ENCODE results near the gene ZNF236. TPM values are rescaled to one million over a fixed set of nuclear protein-coding genes. Genes with fewer than 3 reads are reported as not detected.

ZNF236 gene
- total and polyA plus RNA-seq, 2 of the 8 experiments (the other 6 are each of a cell fraction or from before 2014, with no cell fraction given): 6.7 to 14.5 TPM

- no peak overlapping the region for H2BK20ac ChIP-seq (ENCODE audit: low read length)
- H3K9ac ChIP-seq (replicated peaks in 1 of 4; ENCODE audit: extremely low read depth in 1 of 4, low read depth in 3 of 4, low read length in 3 of 4): no peak overlapping the region
- H3K36me3 ChIP-seq (ENCODE audit: control insufficient read depth in 2 of 4, insufficient read depth in 4 of 4, low read length in 3 of 4): peaks cover 0 to 9% (median 0%) of the 10 kb centered on the region in 4 experiments; a peak in 5 of 8 replicates
- H2BK15ac ChIP-seq (ENCODE audit: low read length): no peak overlapping the region
- no peaks in the 10 kb centered on the region for H3K4me1 ChIP-seq (replicated peaks in 1 of 4; ENCODE audit: control insufficient read depth in 3 of 4, insufficient read depth in 4 of 4, low read length in 3 of 4)
- H4K8ac ChIP-seq (ENCODE audit: extremely low read depth, insufficient read depth, low read length): no peak overlapping the region
- no peak overlapping the region for H3K18ac ChIP-seq (ENCODE audit: extremely low read depth, low read length)
- H3K27me3 ChIP-seq (replicated peaks in 1 of 4; ENCODE audit: control insufficient read depth in 3 of 4, extremely low read depth in 1 of 4, insufficient read depth in 3 of 4, low read length in 3 of 4): no peaks in the 10 kb centered on the region
- no peak overlapping the region for H3K4me2 ChIP-seq (ENCODE audit: insufficient read depth in 1 of 2, low read depth in 2 of 2, low read length in 2 of 2)
- H3K14ac ChIP-seq (ENCODE audit: insufficient read length): no peak overlapping the region
- WGBS, 2 experiments (ENCODE audit: extremely low coverage in 1 of 2, insufficient coverage in 1 of 2, insufficient read length in 1 of 2, insufficient replicate concordance in 2 of 2, low coverage in 1 of 2, low lambda C conversion rate in 2 of 2, missing lambda C conversion rate in 1 of 2): 87% methylated on average over 8 of the region's 8 CpGs; no CpG with 5 or more reads in 1 of the 2 experiments
- no peak for DNase-seq (ENCODE audit: low read depth in 1 of 2, low spot score in 2 of 2)
- no peak overlapping the region for H2AFZ ChIP-seq (ENCODE audit: low read length)
- no peaks in the 10 kb centered on the region for H3K23me2 ChIP-seq (ENCODE audit: low read depth, low read length)
- no peak overlapping the region for H3K27ac ChIP-seq (ENCODE audit: low read depth, low read length)
- peaks cover 2% of the 10 kb centered on the region; the same call in 1 of the 2 replicates for H3K79me1 ChIP-seq (ENCODE audit: low read depth, low read length)
- H2BK120ac ChIP-seq (replicated peaks; ENCODE audit: low read depth, low read length): no peak overlapping the region
- no peaks in the 10 kb centered on the region for H4K20me1 ChIP-seq (replicated peaks in 1 of 2; ENCODE audit: control insufficient read depth in 1 of 2, insufficient read depth in 2 of 2, low read length in 2 of 2)
- FAIRE-seq: no peak
- H4K5ac ChIP-seq (ENCODE audit: insufficient read length, low read depth, low read length): no peak overlapping the region
- H2BK5ac ChIP-seq (ENCODE audit: low read depth, low read length): no peak overlapping the region
- H2AK5ac ChIP-seq (ENCODE audit: low read depth, low read length): no peak overlapping the region
- CTCF ChIA-PET (ENCODE audit: partially characterized antibody): interaction anchor here (0.9 to 1.4 kb wide), 3 partner anchors 14 to 234 kb away, joined by 3 to 4 read pairs (median 3); no protein-coding TSS in a partner anchor
- POLR2A ChIA-PET (ENCODE audit: partially characterized antibody): no interaction called here
- H3K79me2 ChIP-seq (ENCODE audit: control insufficient read depth in 1 of 2, insufficient read depth in 2 of 2, low read length in 2 of 2): no peaks in the 10 kb centered on the region
- no peak overlapping the region for H4K91ac ChIP-seq (replicated peaks; ENCODE audit: insufficient read length, low read length)
- H3K9me3 ChIP-seq (ENCODE audit: insufficient read depth in 2 of 2, low read depth in 1 of 2, low read length in 1 of 2): no peaks in the 10 kb centered on the region
- H3K23ac ChIP-seq (ENCODE audit: insufficient read length): no peak overlapping the region
- no peak overlapping the region for H3K4ac ChIP-seq (replicated peaks; ENCODE audit: insufficient read length, low read depth, low read length)
- no peak overlapping the region for H2BK12ac ChIP-seq (ENCODE audit: low read depth, low read length)
- no peak overlapping the region for H3K4me3 ChIP-seq (ENCODE audit: extremely low read depth in 1 of 4, insufficient read depth in 2 of 4, low read depth in 3 of 4, low read length in 4 of 4)
- no peak overlapping the region for H3K56ac ChIP-seq (replicated peaks; ENCODE audit: insufficient read length, low read depth, low read length)
- no peak for TF ChIP-seq BACH1 (IDR thresholded peaks at IDR 0.05; ENCODE audit: low read length)
These were observed 66.8 kb downstream of the ZNF236 start for GRCh38 chr18:76889091-76889699.

All from H1 (cell line).